Gastrocnemius medialis (tissue), 4 donors: Measurements from ENCODE around the gene ADORA1. TPM values are rescaled to one million over a fixed set of nuclear protein-coding genes. Genes with fewer than 3 reads are reported as not detected.

Experiments used
- ATAC-seq, 2 donors: fragments of 150-250 bp; one replicate each; pipeline ENCODE4 v1.9.1; 2016
- DNase-seq, 2 donors: peaks; one replicate each; pipeline ENCODE4 v3.0.0-alpha.2; 2019
- H3K27ac ChIP-seq, 4 donors: fragments of 200-600 bp; sonication (generic); 1 replicate in 1 of 4; 2 replicates in 3 of 4; pipeline ENCODE4 v1.5.1; 2016 to 2018; ENCODE audit warnings: mild to moderate bottlenecking in 2 of 4, moderate library complexity in 1 of 4
- H3K27me3 ChIP-seq, 3 donors: fragments of 200-600 bp; sonication (generic) in 2 of 3; 1 replicate in 1 of 3; 2 replicates in 2 of 3; pipeline versions ENCODE4 v1.5.1 to v1.6.0; 2016 to 2019; ENCODE audit warnings: mild to moderate bottlenecking in 1 of 3, moderate library complexity in 1 of 3
- H3K36me3 ChIP-seq, 2 donors: fragments of 200-600 bp; sonication (generic) in 1 of 2; one replicate each; pipeline ENCODE4 v1.5.1; 2017 to 2018
- H3K4me1 ChIP-seq, 2 donors: fragments of 200-600 bp; sonication (generic) in 1 of 2; one replicate each; pipeline ENCODE4 v1.5.1; 2016 to 2017; ENCODE audit warnings: mild to moderate bottlenecking in 2 of 2
- H3K4me3 ChIP-seq, 4 donors: fragments of 200-600 bp; sonication (generic) in 3 of 4; 1 replicate in 1 of 4; 2 replicates in 3 of 4; pipeline ENCODE4 v1.5.1; 2016 to 2019; ENCODE audit warnings: mild to moderate bottlenecking in 2 of 4
- H3K9me3 ChIP-seq, 3 donors: fragments of 200-600 bp; sonication (generic) in 2 of 3; 1 replicate in 1 of 3; 2 replicates in 2 of 3; pipeline ENCODE4 v1.5.1; 2016 to 2019
- CTCF ChIP-seq, 5 experiments: fragments of 450-650 bp in 3 of 5; fragments of 200-600 bp in 2 of 5; sonication (generic) in 2 of 5; IDR thresholded peaks in 4 of 5; conservative IDR thresholded peaks in 1 of 5; 1 replicate in 4 of 5; 2 replicates in 1 of 5; pipeline ENCODE4 v1.5.1; 2016 to 2019; ENCODE audit warnings: antibody characterized with exemption in 5 of 5, mild to moderate bottlenecking in 3 of 5, moderate library complexity in 3 of 5
- POLR2A ChIP-seq, 2 donors: fragments of 450-650 bp; IDR thresholded peaks; one replicate each; pipeline ENCODE4 v1.6.1; 2017; ENCODE audit warnings: antibody characterized with exemption in 2 of 2, mild to moderate bottlenecking in 2 of 2, moderate library complexity in 2 of 2
- in situ Hi-C, 4 donors: fragments of 200-750 bp; cut with MboI; loops; one replicate each; pipeline versions ENCODE4 v1.15.0 to v1.8.0; 2017; ENCODE audit warnings: low sequenced_read_pairs in 4 of 4
- intact Hi-C: fragments of 100-400 bp; cut with DNase I; formaldehyde crosslinking; loops from one replicate; pipeline ENCODE4 v1.15.1; 2023; ENCODE audit warnings: low total_unique reads
- total RNA-seq, 4 donors: library from RNA; depleted of rRNA; stranded (reverse); fragments of >200 nt; gene quantifications; one replicate each; pipeline versions ENCODE4 v1.1.0 to v1.2.3, GENCODE V29; 2016

Gene ADORA1
- total RNA-seq, 4 donors from 2014 or later = 0.25 to 5.6 (median 1.7) TPM

- no peaks in the 10 kb centered on the region for H3K9me3 ChIP-seq
- H3K27ac ChIP-seq = peak overlapping the region; percentile 57 to 85 (median 83)
- H3K27me3 ChIP-seq = no peaks in the 10 kb centered on the region
- H3K4me3 ChIP-seq = no peak overlapping the region
- no peaks in the 10 kb centered on the region for H3K36me3 ChIP-seq
- DNase-seq = peak in 1 of 2 donors; percentile 62
- peaks cover 33 to 48% of the 10 kb centered on the region in 2 donors for H3K4me1 ChIP-seq
- intact Hi-C loops = no loop called here
- in situ Hi-C loops = loop anchor here in 1 of 4 donors (10.0 kb wide), 1 partner anchor 165 kb away; no protein-coding TSS in a partner anchor
- peak in 1 of 2 donors; percentile 26 for TF ChIP-seq POLR2A (IDR thresholded peaks at IDR 0.05)
- TF ChIP-seq CTCF (IDR thresholded peaks at IDR 0.05 in 4 of 5, conservative IDR thresholded peaks at IDR 0.05 in 1 of 5) = no peak
- peak; percentile 76 to 81 for ATAC-seq
These were observed 72.5 kb downstream of the ADORA1 start for GRCh38 chr1:203199816-203200571.

- intact Hi-C loops = loop anchor here (1.0 kb wide), 1 partner anchor 29 kb away; no protein-coding TSS in a partner anchor
- DNase-seq = no peak
- Histone ChIP-seq H3K27me3 (no peaks in the 10 kb centered on the region), H3K4me1 (peaks cover 33 to 48% of the 10 kb centered on the region in 2 donors), H3K4me3 (no peak overlapping the region), H3K36me3 (no peaks in the 10 kb centered on the region), H3K9me3 (no peaks in the 10 kb centered on the region), H3K27ac (peak overlapping the region; percentile 57 to 85 (median 83))
- ATAC-seq = no peak
- in situ Hi-C loops = loop anchor here in 1 of 4 donors (10.0 kb wide), 1 partner anchor 166 kb away; no protein-coding TSS in a partner anchor
- TF ChIP-seq CTCF (IDR thresholded peaks at IDR 0.05 in 4 of 5, conservative IDR thresholded peaks at IDR 0.05 in 1 of 5) = no peak
- TF ChIP-seq POLR2A (IDR thresholded peaks at IDR 0.05) = no peak
These were observed 73.4 kb downstream of the ADORA1 start for GRCh38 chr1:203200916-203201315.

- Histone ChIP-seq H3K27me3 (no peaks in the 10 kb centered on the region), H3K4me1 (peaks cover 33 to 48% of the 10 kb centered on the region in 2 donors), H3K4me3 (no peak overlapping the region), H3K27ac (peak overlapping the region; percentile 74 to 85 (median 83)), H3K36me3 (no peaks in the 10 kb centered on the region), H3K9me3 (no peaks in the 10 kb centered on the region)
- intact Hi-C loops (loop anchor here (1.0 kb wide), 1 partner anchor 29 kb away; no protein-coding TSS in a partner anchor), in situ Hi-C loops (loop anchor here in 1 of 4 donors (10.0 kb wide), 1 partner anchor 167 kb away; no protein-coding TSS in a partner anchor)
- DNase-seq (peak; percentile 44 to 59), ATAC-seq (peak; percentile 48 to 75)
- TF ChIP-seq POLR2A (IDR thresholded peaks at IDR 0.05) (no peak), CTCF (IDR thresholded peaks at IDR 0.05 in 4 of 5, conservative IDR thresholded peaks at IDR 0.05 in 1 of 5) (no peak)
These were observed 74.1 kb downstream of the ADORA1 start for GRCh38 chr1:203201516-203202205.

GRCh38 chr1:203202431-203203245 lies 75.1 kb downstream of the ADORA1 start:
- DNase-seq (peak; percentile 59 to 70), ATAC-seq (peak; percentile 63 to 76)
- no peak for TF ChIP-seq CTCF (IDR thresholded peaks at IDR 0.05 in 4 of 5, conservative IDR thresholded peaks at IDR 0.05 in 1 of 5)
- TF ChIP-seq POLR2A (IDR thresholded peaks at IDR 0.05) = peak in 1 of 2 donors; percentile 10
- H3K36me3 ChIP-seq = no peaks in the 10 kb centered on the region
- H3K27ac ChIP-seq = peak overlapping the region; percentile 74 to 85 (median 83)
- intact Hi-C loops (no loop called here), in situ Hi-C loops (loop anchor here in 1 of 4 donors (10.0 kb wide), 1 partner anchor 168 kb away; no protein-coding TSS in a partner anchor)
- H3K27me3 ChIP-seq = no peaks in the 10 kb centered on the region
- H3K4me3 ChIP-seq = no peak overlapping the region
- no peaks in the 10 kb centered on the region for H3K9me3 ChIP-seq
- H3K4me1 ChIP-seq = peaks cover 33 to 48% of the 10 kb centered on the region in 2 donors
